ENCODE data around the gene ZBTB21.

The ZBTB21 gene

DNA sequence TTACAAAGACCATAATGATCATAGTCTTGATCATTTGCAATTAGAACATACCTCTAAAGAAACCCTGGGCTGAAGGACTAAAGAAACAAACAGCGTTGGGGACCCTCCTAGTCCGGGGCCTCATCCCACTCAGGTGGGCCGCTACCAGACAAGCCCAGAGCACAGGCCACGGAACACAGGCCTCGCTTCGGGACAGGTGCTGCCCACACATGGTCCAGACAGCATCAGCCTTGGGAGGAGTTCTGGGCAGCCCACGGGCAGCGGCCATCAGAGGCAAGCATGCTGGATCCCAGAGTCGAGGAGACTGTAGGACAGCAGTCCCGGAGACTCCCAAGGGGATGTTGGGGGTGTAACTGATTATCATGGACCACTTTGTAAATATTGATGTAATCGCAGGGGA is 61.3 kb downstream of the ZBTB21 start:
- DNase-seq: no peak

DNA sequence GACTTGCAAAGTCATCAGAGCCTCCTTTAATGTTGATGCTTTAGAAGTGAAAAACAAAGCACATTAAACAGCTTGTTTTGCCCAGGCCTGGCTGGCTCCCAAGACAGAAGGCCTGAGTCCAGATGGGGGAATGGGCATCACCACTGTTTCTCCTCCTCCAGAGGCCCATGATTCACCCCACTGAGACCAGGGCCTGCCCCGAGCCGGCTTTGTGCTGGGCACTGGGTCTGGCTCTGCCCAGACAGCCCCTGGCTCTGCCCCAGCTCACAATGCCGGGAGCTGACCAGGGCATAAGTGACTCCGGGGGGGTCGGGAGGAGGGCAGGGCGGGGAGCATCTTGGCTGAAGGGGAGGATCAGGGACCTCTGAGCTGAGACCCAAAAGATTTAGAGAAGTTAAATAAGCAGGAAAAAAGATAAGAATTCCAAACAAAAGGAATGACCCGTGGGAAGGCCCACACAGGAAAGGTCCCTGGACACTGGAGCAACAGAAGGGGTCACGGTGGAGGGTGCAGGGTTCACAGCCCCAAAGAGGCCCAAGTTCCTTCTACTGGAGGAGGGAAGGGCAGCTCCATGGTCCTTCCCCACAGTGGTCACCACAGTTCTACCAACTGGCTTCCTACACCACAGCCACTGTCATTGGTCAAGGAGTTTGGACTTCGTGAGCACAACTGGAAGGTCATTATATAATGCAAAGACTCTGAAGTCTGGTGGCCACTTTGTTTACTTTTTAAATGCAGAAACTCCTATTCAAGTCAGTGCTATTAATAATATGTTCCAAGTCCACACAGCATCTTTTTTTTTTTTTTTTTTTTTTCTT is 61.9 kb downstream of the ZBTB21 start:
- DNase-seq: no peak

DNA sequence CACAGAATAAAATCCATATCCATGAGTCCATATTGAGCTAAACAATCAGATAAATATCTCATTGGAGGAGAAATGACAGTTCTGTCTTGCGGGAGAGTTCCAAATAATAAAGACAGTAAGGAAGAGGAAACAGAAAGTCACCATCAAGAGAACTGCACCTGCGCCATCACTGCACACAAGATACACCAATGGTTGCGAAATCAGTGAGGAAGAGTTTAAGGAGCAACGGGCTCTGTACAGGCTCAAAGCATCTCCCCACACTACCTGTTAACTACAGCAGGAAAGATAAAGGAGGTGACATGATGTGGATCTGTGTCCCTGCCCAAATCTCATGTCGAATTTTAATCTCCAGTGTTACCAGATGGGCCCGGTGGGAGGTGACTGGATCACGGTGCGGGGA is 64.2 kb downstream of the ZBTB21 start:
- no peak for DNase-seq

DNA sequence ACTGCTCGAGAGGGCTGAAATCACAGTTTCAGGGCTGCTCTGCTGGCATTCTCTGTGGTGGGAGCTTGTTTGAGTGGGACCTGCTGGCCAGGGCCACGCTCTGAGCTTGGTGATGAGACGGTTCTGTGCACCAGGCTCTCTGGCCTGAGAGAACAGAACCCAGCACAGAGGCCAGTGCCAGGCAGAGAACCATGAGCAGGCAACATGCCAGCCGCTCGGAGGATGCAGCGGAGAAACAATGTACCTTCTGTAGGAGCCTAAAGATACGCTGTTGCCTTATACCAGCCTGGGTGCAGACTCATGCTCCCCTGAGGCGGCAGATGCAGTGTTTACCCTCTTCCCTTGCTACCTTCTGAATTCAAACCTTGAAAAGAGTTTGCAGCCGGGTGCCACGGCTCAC is 66.3 kb downstream of the ZBTB21 start:
- no peak for DNase-seq

DNA sequence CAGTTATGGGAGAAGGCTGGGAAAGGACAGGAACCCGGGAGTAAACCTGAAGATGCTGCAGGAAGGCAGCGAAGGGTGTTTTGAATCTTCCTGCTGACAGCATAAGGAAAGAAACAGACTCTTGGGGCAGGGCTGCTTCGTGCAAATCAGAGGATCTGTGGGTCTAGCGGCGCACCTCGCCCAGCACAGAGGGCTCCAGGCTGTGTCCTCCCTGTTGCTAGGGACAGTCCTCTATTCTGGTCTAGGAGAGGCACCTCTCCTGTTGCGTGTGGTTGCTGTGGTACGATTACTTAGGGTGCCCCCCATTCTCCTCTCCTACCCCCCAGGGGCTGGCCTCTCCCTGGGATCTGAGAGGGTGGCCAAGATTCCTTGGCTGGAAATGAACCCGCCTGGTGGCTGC is 67.7 kb downstream of the ZBTB21 start:
- no peak for DNase-seq

DNA sequence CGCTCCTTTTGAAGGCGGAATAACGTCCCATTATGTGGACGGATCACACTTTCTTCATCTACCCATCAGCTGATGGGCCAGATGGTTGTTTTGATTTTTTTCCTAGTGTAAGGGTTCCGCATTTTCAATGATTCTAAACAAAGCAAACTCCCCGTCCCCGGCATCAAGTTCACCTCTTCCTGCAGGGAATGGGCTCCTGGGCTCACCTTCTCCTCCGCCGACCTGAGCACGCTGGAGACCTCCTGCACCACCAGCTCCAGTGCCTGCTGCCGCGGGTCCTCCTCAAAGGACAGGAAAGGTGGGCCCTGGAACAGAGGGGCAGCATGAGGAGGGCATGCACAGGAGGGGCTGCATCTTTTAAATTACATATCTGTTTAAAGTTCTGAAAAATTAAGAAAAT is 68.2 kb downstream of the ZBTB21 start:
- no peak for DNase-seq

DNA sequence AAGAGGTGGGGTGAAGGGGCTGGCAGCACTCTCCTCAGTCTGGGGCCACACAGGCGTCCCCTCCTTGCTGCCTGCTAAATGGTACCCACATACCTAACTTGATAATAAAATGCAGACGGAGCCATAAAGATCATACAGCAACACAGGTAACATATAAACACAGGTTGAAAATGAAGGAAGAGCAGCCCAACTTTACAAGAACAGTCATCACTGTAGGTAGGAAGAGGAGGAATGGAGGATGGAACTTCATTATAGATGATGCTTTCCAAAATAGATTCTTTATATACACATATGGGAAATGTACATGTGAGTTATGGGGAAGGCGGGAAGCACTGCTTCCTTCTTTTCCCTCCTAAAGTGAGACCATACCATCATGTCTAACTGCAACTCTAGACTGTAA is 69.7 kb downstream of the ZBTB21 start:
- no peak for DNase-seq

DNA sequence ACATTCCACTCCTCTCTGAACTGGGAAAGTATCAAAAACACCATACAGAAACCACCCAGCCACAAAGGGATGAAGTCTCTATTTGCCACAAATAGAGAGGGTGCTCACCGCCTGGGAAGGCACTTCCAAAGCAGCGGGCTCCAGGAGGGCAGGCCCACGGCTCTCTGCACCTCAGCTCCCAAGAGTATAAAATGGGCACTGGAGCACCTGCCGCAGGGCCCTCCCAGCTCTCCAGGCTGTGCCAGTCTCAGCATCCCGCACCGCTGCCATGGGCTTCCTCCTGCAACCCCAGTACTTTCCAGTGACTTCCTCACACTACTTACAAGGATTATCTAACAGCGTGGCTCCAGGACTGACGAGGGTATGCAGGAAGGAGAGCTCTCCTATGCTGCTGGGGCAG is 70.8 kb downstream of the ZBTB21 start:
- DNase-seq: no peak
